Lung microvascular endothelial cell (primary cell): ENCODE measurements around the gene SH3RF3. TPM values are rescaled to one million over a fixed set of nuclear protein-coding genes. Genes with fewer than 3 reads are reported as not detected.
"Not testable (repeated sequence)": the region's sequence is repeated elsewhere in the genome, so short reads cannot be mapped to it uniquely, and the experiment has no call there.

Experiments used
- DNase-seq, 2 donors: peaks; one replicate each; pipeline versions ENCODE4 v3.0.0 to v3.0.0-alpha.2; 2010; ENCODE audit warnings: low read depth in 2 of 2
- total RNA-seq: library from RNA; depleted of rRNA; stranded (reverse); fragments of >200 nt; gene quantifications from 2 replicates; pipeline ENCODE4 v1.2.1, GENCODE V29; 2014

Gene SH3RF3
- total RNA-seq, 1 donor from 2014 or later = 7.3 TPM

DNA sequence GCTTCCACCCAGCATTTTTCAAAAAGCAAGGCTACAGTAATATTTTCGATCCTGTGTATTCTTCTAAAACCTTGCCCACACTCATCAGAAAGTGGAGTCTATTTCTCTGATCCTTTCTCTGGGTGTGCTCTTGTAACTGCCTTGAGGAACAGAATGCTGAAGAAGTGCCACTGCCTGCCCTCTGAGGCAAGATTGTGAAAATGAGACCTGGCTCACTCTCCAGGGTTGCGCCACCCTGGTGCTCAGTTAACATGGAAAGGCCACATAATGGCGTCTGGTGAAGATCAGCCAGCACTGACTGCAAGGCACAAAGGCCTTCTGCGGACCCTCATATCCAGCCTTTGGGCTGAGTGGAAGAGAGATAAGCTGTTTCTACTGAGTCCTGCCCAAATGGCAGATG lies 11.2 kb upstream of the SH3RF3 start:
- DNase-seq = no peak

DNA sequence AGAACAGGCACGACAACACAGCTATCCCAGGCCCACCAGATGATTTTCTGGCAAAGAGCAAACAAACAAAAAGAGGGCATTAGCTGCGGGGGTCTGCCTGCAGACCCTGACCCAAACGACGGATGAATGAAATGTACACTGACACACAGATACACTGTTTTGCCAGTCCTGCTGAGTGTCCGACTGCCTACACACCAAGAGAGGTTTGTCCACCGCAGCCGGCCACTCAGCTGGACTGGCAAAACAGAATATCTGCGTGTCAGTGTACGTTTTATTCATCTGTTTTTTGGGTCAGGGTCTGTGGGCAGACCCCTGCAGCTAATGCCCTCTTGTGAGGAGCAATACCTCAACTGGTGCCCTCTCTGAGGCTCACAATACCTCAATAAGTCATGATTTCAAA lies 10.7 kb upstream of the SH3RF3 start:
- DNase-seq = no peak

DNA sequence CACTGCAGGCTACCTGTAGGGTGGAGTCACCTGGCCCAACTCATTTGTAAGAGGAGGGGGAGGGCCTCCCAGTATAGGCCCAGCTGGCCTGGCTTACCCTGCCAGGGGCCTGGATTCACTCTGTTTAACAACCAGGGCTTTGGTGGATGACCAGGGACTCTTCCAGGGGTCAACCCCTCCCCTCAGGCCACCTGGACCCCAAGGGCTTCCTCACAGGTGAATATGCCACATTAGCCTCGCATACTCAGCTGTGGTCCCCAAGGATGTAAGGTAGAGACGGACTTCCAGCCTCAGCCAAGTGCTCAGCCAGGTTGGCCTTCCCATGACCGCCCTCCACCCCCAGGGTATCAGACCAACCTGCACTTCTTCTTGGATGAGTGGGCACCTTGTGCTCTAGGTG lies 8.8 kb upstream of the SH3RF3 start:
- no peak for DNase-seq

- not testable (repeated sequence) for DNase-seq
These were observed 8.3 kb upstream of the SH3RF3 start for GRCh38 chr2:109120686-109121085.

GRCh38 chr2:109123586-109124201 lies 5.3 kb upstream of the SH3RF3 start:
- DNase-seq = no peak

GRCh38 chr2:109124982-109125592 lies 3.9 kb upstream of the SH3RF3 start:
- no peak for DNase-seq

DNA sequence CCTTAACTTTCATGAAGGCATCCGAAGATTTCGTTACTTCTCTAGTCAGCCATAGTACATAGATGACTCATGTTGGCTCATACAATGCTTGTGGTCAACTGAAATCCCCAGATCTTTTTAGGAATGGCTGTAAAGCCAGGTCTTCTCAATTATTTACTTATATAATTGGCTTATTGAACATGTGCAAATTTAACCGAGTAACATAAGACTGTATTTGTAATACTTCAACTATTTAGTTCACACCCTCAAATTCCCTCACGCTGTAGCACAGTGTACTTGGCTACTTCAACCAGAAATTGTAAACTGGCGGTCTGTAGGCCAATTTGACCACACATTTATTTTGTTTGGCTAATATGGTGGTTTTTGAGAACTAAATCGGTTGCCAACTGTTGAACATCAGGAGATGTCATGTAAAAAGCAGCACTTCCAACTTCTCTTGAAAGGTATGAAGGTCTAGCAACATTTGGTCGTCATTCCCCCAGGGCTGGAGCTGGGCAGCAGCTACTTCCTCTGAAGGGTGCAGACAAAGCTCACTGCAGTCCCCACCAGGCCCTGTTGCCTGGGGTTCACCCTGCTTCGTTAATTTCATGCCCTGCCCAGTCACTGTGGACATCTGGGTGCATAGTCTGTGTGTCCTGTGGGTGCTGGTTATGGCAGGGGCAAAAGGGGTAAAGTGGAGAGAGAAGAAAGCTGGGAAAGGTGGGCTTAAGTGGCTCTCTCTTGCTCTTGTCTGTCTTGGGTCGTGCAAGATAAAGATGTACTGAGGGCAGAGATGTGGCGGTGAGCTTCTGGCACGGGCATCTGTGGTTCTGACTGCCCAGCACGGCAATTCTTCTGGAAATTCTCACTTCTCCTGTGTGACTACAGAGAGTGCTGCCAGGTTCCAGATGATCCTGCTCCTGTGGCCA lies 3.2 kb upstream of the SH3RF3 start:
- DNase-seq = peak; percentile 39 to 67

DNA sequence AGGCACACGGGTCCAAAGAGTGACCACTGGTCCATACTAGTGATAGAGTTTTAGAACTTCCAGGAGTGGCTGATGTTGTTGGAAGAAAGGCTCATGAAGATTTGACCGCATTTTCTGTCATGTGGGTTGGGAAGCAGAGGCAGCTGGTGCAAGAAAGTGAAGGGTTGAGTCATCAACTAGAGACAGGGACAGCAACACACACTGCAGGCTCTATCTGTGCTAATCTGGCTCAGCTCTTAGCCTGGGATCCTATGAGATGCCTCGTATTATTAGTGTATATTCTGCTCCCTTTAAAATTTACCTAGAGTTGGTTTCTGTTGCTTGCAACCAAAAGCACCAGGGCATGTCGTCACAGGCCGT lies 2.5 kb upstream of the SH3RF3 start:
- peak in 1 of 2 donors; percentile 63 for DNase-seq

GRCh38 chr2:109127556-109127955 lies 1.4 kb upstream of the SH3RF3 start:
- no peak for DNase-seq

DNA sequence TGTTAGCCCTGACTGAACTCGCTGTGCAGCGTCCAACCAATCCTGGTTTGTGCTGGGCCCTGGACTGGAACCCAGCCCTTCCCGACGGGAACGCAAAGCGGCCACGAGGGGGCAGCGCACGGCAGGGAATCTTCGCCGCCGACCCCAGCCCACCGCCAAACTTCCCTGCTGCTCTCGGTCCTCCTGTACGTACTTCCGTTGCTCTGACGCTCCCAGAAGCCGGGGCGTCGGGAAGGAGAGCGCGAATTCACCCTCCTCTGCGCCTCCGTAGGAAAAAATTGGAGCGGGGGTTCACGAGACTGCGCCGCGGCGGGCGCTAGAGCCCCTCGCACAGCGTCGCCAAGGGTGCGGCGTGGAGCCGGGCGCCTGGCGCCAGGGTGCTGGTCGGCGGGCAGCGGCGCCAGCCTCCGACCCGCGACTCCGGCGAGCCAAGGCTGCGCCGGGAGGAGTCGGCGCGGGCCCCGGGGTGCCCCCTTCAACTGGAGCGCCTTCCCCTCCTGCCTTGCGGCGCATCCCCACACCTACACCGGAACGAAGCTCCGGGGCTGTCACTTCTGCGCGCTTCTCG lies 873 bp upstream of the SH3RF3 start:
- peak; percentile 93 to 94 for DNase-seq

- DNase-seq = peak; percentile 46 to 59
These were observed 433 bp downstream of the SH3RF3 start for GRCh38 chr2:109129356-109129920.

DNA sequence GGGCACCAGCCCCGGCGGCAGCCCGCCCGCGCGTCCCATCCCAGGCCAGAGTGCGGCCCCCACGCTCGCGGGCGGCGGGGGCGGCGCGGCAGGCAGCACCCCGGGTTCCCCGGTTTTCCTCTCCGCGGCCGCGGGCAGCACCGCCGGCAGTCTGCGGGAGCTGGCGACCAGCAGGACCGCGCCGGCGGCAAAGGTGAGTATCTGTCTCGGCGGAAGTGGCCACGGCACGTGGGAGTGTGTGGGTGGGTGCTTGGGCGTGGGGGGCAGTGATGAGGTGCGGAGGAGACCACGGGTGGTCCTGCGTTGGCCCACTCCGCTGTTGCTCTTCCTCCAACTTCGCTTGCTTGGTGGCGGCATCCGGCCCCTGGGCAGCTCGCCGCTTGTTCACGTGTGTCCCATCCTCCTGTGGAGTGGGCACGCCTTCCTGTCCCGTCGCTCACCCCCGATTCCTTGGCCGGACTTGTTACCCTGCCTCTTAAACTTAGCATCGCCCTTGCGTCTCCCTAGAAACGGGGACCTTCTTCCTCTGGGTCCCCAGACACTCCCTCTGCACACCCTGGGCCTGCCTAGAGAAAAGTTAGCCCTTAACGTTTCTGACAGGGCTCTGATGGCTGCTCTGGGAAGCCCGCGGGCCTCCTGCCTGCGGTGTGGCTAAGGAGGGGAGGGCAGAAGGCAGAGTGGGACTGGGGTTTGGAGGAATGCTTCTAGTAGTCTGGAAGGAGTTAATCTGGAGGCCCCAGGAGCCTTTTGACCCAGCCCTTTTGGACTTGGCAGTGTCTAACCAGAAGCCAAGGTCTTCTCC lies 1.1 kb downstream of the SH3RF3 start:
- DNase-seq = peak; percentile 22 to 70

GRCh38 chr2:109130723-109130995 lies 1.7 kb downstream of the SH3RF3 start:
- no peak for DNase-seq

GRCh38 chr2:109131777-109132176 lies 2.8 kb downstream of the SH3RF3 start:
- peak; percentile 17 to 48 for DNase-seq

DNA sequence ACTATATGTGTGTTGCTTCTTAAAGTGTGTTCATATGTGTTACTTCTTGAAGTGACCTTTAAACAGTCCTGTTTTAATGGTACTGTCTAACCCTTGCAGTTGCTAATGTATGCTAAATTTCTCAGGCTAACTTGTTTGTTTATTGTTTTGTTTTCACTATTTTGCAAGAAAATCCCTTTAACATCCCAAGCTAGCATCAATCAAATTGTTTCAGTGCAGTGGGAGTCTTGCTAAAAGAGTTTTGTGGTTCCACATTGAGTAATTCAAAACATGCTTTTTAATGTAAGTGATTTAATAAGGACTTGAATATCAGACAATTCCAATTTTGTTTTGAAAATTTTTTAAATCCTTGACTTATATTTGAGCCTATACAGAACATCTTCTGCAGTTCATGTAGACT lies 3.6 kb downstream of the SH3RF3 start:
- DNase-seq = no peak

- DNase-seq = no peak
These were observed 4.7 kb downstream of the SH3RF3 start for GRCh38 chr2:109133746-109134145.

GRCh38 chr2:109134741-109135358 lies 5.8 kb downstream of the SH3RF3 start:
- DNase-seq = no peak

- DNase-seq = peak; percentile 58 to 66
These were observed 6.6 kb downstream of the SH3RF3 start for GRCh38 chr2:109135359-109136197.

- no peak for DNase-seq
These were observed 7.5 kb downstream of the SH3RF3 start for GRCh38 chr2:109136542-109136941.

DNA sequence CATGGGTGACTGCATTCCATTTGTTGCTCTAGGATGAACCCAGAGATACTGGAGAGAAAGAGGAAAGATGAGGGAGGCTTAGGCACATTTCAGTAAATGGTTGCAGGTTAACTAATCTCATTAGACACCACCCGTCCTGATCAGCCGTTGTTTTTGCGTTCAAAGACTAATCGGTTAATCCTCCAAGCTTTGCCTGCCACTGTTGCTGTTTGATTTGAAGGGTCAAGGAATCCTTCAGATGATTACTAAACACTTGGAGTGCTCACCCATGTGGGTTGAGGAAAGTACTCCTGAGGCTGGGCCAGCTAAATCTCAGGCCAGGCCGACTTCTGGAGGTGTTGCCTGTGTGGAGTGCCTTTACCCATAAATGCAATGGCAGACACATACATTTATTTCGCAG lies 8.6 kb downstream of the SH3RF3 start:
- no peak for DNase-seq
